HepG2 (cell line): ENCODE data around the gene CD151. TPM values are rescaled to one million over a fixed set of nuclear protein-coding genes. Genes with fewer than 3 reads are reported as not detected.
A peak's percentile ranks its signal among the peaks of the same experiment; 100 is the strongest.

Source experiments
- AKNA ChIP-seq: sonication (generic); formaldehyde crosslinking; IDR thresholded peaks from 2 replicates; pipeline ENCODE4 v1.4.0; 2020; ENCODE audit warnings: missing genetic modification reagents, borderline replicate concordance
- BORCS8-MEF2B ChIP-seq: sonication (generic); formaldehyde crosslinking; IDR thresholded peaks from 2 replicates; pipeline ENCODE4 v1.8.0; 2022; ENCODE audit warnings: mild to moderate bottlenecking, missing genetic modification reagents
- CBX2 ChIP-seq, 2 experiments: fragments of 200-600 bp in 1 of 2; sonication (generic); formaldehyde crosslinking in 1 of 2; IDR thresholded peaks; 2 replicates each; pipeline versions ENCODE4 v1.7.0 to v1.8.1; 2018 to 2022; ENCODE audit warnings: low read depth in 2 of 2, low read length in 1 of 2, mild to moderate bottlenecking in 1 of 2, missing genetic modification reagents in 1 of 2
- GABPB1 ChIP-seq: IDR thresholded peaks from 2 replicates; pipeline ENCODE4 v1.6.1; 2016; ENCODE audit warnings: mild to moderate bottlenecking, missing genetic modification reagents, moderate library complexity, missing compliant biosample characterization
- GMEB1 ChIP-seq: sonication (generic); formaldehyde crosslinking; IDR thresholded peaks from 2 replicates; pipeline ENCODE4 v1.5.1; 2020; ENCODE audit warnings: missing genetic modification reagents, mild to moderate bottlenecking, borderline replicate concordance
- KDM3A ChIP-seq: IDR thresholded peaks from 2 replicates; pipeline ENCODE4 v1.6.1; 2018; ENCODE audit warnings: low read depth, missing compliant biosample characterization
- PRDM10 ChIP-seq: sonication (generic); formaldehyde crosslinking; IDR thresholded peaks from 2 replicates; pipeline ENCODE4 v1.4.0; 2020; ENCODE audit warnings: low read depth, missing genetic modification reagents
- RBM39 ChIP-seq: fragments of 200-400 bp; formaldehyde crosslinking; IDR thresholded peaks from one replicate; pipeline ENCODE4 v1.6.1; 2018; ENCODE audit warnings: antibody characterized with exemption, mild to moderate bottlenecking, low read depth, low read length; ENCODE audit not compliant: poor library complexity, severe bottlenecking
- SOX5 ChIP-seq: IDR thresholded peaks from 2 replicates; pipeline ENCODE4 v1.6.1; 2016; ENCODE audit warnings: borderline replicate concordance
- ZBTB7B ChIP-seq: sonication (generic); formaldehyde crosslinking; IDR thresholded peaks from 2 replicates; pipeline ENCODE4 v1.4.0; 2020; ENCODE audit warnings: missing genetic modification reagents
- ZBTB8A ChIP-seq: sonication (generic); formaldehyde crosslinking; IDR thresholded peaks from 2 replicates; pipeline ENCODE4 v1.4.0; 2020; ENCODE audit warnings: mild to moderate bottlenecking, low read depth, missing genetic modification reagents, borderline replicate concordance
- ZFAT ChIP-seq: sonication (generic); formaldehyde crosslinking; conservative IDR thresholded peaks from 2 replicates; pipeline ENCODE4 v1.8.1; 2023; ENCODE audit warnings: missing genetic modification reagents, inconsistent platforms
- ZFY ChIP-seq: sonication (generic); formaldehyde crosslinking; IDR thresholded peaks from 2 replicates; pipeline ENCODE4 v1.4.0; 2020; ENCODE audit warnings: missing genetic modification reagents
- ZNF121 ChIP-seq: sonication (generic); formaldehyde crosslinking; IDR thresholded peaks from 2 replicates; pipeline ENCODE4 v1.5.0; 2020; ENCODE audit warnings: mild to moderate bottlenecking, missing genetic modification reagents
- ZNF251 ChIP-seq: sonication (generic); formaldehyde crosslinking; IDR thresholded peaks from 2 replicates; pipeline ENCODE4 v1.9.0; 2021; ENCODE audit warnings: mild to moderate bottlenecking, missing genetic modification reagents
- ZNF549 ChIP-seq: sonication (generic); formaldehyde crosslinking; IDR thresholded peaks from 2 replicates; pipeline ENCODE4 v1.5.0; 2020; ENCODE audit warnings: missing genetic modification reagents
- ZNF619 ChIP-seq: sonication (generic); formaldehyde crosslinking; IDR thresholded peaks from 2 replicates; pipeline ENCODE4 v1.4.0; 2020; ENCODE audit warnings: mild to moderate bottlenecking, missing genetic modification reagents
- ZNF713 ChIP-seq: sonication (generic); formaldehyde crosslinking; IDR thresholded peaks from 2 replicates; pipeline ENCODE4 v1.4.0; 2020; ENCODE audit warnings: mild to moderate bottlenecking, missing genetic modification reagents
- polyA plus RNA-seq, 8 experiments: library from polyadenylated mRNA; depleted of rRNA in 3 of 8; stranded (reverse) in 7 of 8; unstranded in 1 of 8; fragments of >200 nt; fragmentation: Illumina TruSeq in 4 of 8; extraction: Trizol in 4 of 8; gene quantifications; 2 replicates each; pipeline versions ENCODE4 v1.2.1 to v1.2.3, GENCODE V29; 2011 to 2016; ENCODE audit warnings: low read depth in 4 of 8, missing spikeins in 1 of 8, mixed read lengths in 1 of 8; ENCODE audit not compliant: insufficient read depth in 1 of 8
- total RNA-seq, 5 experiments: library from RNA; depleted of rRNA; stranded (reverse); fragments of >200 nt; fragmentation: Illumina TruSeq; extraction: Trizol; gene quantifications; 2 replicates each; pipeline ENCODE4 v1.2.3, GENCODE V29; 2016; ENCODE audit warnings: low read depth in 1 of 5

The CD151 gene
- total and polyA plus RNA-seq, 2 of the 13 experiments (the other 11 are each of a cell fraction or from before 2014, with no cell fraction given), result 125 to 197 TPM

- peak; percentile 14 for TF ChIP-seq GMEB1 (CRISPR knock-in tag)
- TF ChIP-seq CBX2 (IDR thresholded peaks at IDR 0.05; ENCODE audit: low read depth, low read length), result no peak
- TF ChIP-seq CBX2 (CRISPR knock-in tag; IDR thresholded peaks at IDR 0.05; ENCODE audit: low read depth), result peak; percentile 50; the same call in 1 of the 2 replicates
- TF ChIP-seq ZNF251, result no peak
- no peak for TF ChIP-seq KDM3A
- peak; percentile 34; the same call in 1 of the 2 replicates for TF ChIP-seq ZFY (CRISPR knock-in tag)
- TF ChIP-seq SOX5, result peak; percentile 26; the same call in 1 of the 2 replicates
- peak; percentile 89; the same call in 1 of the 2 replicates for TF ChIP-seq PRDM10 (CRISPR knock-in tag)
- peak; percentile 60; the same call in 1 of the 2 replicates for TF ChIP-seq BORCS8-MEF2B (CRISPR knock-in tag)
- TF ChIP-seq GABPB1 (CRISPR knock-in tag), result peak; percentile 83
- no peak for TF ChIP-seq ZNF619 (CRISPR knock-in tag)
- no peak for TF ChIP-seq ZNF713
- no peak for TF ChIP-seq RBM39
- no peak for TF ChIP-seq AKNA (CRISPR knock-in tag)
- no peak for TF ChIP-seq ZBTB8A (CRISPR knock-in tag)
- TF ChIP-seq ZNF121 (CRISPR knock-in tag), result peak; percentile 60; the same call in 1 of the 2 replicates
- TF ChIP-seq ZFAT (CRISPR knock-in tag), result no peak
- peak; percentile 47; the same call in 1 of the 2 replicates for TF ChIP-seq ZBTB7B
- TF ChIP-seq ZNF549 (CRISPR knock-in tag), result no peak
Measured at GRCh38 chr11:843818-844692, 11.3 kb downstream of the CD151 start (continued).
